AG08396 (cell line): ENCODE measurements around the gene PALLD.
A peak's percentile ranks its signal among the peaks of the same experiment; 100 is the strongest.

Experiments
- DNase-seq: peaks from one replicate; pipeline ENCODE4 v3.0.0; 2012; ENCODE audit warnings: low spot score, mixed read lengths

The PALLD gene

DNA sequence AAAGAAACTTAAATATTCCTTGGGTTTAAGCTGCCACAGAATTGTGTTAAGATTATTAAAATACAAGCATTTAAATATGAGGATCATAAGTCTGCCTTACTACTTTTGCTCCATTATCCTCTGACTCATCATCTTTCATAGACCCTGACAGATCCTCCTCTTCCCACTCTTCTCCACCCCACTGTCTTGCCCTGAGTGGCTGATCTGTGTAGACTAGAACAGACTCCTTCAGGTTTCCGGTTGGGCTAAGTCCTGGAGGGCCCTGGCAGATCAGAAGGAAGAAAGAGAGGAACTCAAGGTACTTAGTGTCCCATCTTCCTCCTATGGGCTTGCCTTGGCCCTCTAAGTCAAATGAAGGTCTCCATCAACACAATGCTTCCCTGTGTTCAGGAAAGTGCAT lies 30.7 kb downstream of the PALLD start:
- DNase-seq = no peak

DNA sequence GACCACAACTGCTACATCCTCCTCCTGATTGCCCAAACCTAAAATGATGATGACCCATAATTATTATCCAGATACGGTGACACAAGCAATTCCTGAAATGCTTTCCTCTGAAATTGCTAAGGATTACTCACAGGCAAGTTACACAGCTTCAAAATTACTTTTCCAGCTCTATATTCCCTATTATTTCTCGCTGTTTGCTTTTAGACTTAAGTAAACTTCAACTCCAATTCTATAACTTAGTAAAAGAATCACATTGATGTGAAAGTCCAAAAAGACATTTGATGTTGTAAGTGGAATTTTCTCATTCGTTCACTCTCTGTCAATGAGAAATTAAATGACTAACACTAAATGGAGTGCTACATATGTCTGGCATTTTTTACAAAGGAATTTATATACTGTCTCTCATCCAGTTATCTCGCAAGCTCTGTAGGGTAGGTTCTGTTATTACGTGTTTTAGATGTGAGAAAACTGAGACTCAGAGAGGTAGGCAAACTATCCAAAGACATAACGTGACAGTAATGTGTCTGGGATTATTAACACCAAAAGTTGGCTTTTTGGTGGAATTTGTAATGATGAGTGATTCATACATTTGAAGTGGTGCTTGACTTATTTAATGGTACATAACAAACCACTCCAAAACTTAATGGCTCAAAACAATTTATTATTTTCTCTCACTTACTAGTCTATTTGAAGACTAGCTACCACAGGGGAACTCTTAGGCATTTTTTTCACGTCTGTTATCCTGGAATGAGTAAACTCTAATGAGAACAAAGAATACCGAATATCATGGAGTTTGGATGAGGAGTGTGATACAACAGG lies 31.5 kb downstream of the PALLD start:
- DNase-seq = no peak

DNA sequence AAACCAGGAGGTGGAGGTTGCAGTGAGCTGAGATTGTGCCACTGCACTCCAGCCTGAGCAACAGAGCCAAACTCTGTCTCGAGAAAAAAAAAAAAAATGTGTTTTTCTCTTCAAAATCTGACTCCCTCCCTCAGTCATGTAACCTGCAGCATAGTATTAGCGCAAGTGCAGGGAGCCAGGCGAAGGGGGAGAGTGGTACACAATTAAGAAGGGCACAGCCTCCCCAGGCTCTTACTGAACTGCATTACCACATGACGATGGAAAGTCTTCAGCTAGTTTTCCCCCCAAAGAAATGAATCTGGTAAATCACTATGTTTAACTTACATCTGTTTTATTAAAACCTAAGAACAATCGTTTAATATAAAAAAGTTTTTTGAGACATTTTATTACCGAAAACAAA lies 32.4 kb downstream of the PALLD start:
- DNase-seq = no peak

DNA sequence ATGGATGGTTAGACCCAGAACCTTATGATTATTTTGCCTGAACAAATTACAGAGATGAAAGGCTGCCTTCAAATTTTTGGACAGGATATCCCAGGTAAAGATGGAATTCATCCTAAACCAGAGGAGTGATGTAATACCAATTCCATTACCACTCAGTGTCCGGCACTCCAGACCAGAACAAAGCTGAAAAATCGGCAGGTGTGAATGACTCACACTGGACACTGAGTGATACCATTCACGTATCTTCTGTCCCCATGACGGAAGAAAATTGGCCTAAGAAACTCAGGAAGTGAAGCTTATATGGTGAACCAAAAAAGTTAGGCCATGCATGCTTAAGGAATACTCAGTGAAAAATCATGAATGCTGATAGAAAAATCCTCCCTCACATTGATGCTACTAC lies 34.5 kb downstream of the PALLD start:
- no peak for DNase-seq

DNA sequence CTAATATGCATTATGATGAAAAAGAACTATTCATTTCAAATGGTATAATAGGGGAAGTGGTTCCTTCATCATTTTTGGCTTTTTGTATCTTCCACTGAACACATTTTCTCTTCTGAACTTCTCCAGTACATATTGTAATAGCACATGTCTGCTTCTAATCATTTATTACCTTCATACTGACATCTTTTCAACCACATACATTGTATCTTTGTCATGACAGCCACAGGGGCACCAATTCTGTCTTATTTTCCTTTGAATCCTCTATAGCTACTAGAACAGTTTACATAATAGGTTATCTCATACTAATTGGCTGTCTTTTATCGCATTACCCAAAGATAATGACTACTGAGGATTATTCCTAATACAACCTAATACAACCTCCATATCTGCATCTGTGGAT lies 37.7 kb downstream of the PALLD start:
- no peak for DNase-seq

DNA sequence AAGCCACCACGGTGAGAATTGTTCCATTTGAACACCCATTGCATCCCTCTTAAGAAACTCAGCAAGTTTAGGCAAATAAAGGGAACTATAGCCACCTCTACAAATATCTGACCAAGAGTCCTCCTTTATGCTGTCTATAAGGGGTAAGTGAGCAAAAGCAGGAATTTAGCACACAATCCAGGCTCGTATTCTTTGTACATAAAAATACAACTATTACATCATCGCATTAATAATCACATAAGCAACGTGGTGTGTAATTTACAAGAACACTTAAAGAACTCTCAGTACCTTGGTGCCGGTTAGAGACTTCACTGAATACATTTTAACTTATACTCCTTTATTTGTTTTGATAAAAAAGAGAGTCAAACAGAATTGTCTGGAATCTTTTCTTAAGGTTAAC lies 38.8 kb downstream of the PALLD start:
- no peak for DNase-seq

DNA sequence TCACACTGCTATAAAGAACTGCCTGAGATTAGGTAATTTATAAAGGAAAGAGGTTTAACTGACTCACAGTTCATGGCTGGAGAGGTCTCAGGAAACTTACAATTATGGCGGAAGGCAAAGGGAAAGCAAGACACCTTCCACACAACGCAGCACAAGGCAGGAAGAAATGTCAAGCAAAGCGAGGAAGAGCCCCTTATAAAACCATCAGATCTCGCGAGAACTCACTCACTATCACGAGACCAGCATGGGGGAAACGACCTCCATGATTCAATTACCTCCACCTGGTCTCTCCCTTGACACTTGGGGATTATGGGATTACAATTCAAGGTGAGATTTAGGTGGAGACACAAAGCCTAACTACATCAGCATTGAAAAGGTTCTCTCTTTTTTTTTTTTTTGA lies 39.6 kb downstream of the PALLD start:
- no peak for DNase-seq

DNA sequence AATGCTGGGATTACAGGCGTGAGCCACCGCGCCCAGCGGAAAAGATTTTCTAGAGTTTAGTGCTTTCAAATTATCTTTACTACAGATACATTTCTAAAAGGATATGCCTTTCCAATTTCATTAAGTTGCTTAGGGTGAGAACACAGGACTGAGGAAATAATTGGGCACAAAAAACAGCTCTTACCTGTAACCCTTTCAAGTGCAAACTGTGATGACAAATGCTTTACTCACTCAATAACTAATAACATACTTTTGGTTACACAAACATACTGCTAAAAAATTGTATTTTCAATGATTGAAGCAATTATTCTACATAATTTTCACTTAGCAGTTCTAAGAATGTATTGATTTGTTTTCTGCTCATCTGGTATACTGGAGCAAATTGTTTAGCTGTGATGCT lies 40.2 kb downstream of the PALLD start:
- no peak for DNase-seq

DNA sequence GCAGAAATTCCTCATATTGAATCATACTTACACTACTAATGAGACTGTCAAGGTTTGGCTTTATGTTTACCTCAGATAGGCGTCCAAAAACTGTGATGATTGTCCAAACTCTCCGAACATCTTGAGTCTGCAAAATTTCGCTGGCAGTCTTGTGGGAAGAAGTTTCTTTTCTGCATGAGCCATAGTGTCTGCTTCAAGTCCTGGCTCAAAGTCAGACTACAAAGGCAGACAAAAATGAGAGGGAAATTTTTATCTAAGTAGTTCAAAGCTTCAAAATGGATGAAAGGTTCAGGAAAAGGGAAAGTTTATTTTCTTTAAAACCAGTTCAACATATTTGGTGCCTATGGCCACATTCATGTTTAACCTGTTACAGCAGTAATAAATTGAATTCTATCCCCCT lies 40.7 kb downstream of the PALLD start:
- DNase-seq = no peak

DNA sequence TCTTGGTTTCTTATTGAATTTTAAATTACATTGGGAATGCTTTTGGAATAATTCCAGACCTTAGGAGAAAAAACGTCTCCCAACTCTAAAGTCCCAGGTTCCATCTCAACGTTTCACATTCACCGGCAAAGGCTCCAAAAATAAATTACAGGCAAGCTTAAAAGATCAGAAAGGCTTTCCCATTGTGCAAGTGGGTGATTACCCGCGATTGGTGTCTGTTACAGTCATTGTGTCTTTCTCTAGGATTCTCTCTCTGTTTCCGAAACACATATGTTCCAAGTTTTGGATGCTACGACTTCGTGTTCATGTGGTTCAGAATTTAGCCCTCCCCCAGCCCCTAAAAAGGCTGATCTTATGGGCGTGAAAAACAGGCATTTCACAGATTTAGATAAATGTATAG lies 41.8 kb downstream of the PALLD start:
- no peak for DNase-seq

DNA sequence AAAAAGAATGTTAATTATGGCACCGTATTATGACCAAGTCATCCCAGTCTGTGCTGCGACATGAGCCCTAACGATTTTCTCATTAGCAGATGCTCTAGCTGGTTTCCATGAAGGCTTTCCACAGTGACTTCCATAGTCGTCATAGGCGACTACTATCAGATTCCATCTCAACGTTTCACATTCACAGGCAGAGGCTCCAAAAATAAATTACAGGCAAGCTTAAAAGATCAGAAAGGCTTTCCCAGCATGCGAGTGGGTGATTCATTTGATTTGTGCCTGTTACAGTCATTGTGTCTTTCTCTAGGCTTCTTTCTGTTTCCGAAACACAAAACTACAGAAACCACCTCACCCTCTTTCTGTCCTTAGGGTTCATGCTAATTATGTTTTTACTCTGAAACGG lies 43.2 kb downstream of the PALLD start:
- no peak for DNase-seq

DNA sequence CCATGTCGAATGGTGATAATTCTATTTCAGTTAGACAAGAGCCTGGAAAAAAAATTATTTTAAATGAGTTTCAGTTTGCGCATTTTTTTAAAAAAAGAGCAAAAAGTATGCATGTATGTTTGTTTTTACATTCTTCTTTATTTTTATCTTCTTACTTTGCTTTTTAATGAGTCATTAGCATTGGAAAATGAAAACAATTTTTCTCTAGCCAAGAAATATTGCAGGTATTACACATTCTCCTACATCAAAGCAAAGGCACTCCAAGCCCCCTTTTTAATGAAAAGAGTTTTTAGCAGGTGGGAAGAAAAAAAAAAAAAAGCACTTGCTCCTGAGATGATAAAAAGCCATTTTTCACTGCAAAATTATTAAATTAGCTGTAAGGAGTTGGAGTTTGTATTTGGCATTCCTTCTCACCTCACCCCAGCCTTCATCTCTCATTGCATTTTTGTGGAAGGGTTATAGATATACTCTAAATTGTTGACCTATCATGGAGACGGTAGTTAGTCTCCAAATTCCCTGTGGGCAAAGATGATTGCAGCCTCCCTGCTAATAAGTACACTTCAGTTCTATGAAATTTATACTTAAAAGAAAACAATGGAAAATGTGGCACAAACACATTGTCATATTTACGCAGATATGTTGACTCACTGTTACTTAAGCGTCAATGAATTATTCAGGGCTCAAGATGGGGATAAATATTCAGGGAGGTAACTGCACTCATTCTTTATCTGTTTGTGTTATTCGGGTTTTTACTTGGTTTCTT lies 43.8 kb downstream of the PALLD start:
- no peak for DNase-seq

DNA sequence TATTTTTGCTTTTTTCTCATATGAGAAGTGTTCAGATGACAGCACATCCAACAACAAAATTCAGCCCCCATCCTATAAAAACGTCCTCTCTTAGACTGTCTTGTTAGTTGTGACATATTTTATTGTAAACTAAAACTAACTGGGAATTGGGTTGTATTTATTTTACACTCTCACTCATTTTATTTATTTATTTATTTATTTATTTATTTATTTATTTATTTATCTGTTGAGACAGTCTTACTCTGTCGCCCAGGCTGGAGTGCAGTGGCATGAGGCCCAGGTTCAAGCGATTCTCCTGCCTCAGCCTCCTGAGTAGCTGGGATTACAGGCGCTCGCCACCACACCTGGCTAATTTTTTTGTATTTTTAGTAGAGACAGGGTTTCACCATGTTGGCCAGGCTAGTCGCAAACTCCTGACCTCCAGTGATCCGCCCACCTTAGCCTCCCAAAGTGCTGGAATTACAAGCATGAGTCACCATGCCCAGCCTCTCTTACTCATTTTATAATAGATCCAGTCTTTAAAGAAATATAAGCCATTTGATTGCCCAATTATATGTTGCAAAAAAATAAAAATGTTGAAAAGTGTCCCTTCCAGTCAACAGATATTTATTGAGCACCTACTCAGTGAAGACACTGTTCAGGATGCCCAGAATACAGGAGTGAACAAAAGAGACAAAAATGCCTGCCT lies 44.6 kb downstream of the PALLD start:
- no peak for DNase-seq

DNA sequence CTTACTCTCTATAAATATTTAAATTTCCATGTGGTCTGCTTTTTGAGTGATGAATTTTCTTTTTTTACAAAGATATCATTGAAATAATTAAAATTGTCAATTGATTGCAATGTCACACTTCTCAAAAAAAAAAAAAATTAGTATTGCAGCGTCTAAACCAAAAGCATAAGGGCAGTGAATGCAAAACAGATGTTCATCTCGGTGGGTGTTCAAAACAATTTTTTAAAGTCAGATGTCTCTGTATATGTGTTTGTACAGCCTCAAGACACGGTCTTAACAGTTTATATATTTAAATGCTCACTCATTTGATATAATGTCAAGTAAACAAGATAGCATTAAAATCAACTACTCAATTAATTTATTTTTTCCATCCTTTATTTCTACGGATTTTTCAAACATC lies 52.3 kb downstream of the PALLD start:
- no peak for DNase-seq

DNA sequence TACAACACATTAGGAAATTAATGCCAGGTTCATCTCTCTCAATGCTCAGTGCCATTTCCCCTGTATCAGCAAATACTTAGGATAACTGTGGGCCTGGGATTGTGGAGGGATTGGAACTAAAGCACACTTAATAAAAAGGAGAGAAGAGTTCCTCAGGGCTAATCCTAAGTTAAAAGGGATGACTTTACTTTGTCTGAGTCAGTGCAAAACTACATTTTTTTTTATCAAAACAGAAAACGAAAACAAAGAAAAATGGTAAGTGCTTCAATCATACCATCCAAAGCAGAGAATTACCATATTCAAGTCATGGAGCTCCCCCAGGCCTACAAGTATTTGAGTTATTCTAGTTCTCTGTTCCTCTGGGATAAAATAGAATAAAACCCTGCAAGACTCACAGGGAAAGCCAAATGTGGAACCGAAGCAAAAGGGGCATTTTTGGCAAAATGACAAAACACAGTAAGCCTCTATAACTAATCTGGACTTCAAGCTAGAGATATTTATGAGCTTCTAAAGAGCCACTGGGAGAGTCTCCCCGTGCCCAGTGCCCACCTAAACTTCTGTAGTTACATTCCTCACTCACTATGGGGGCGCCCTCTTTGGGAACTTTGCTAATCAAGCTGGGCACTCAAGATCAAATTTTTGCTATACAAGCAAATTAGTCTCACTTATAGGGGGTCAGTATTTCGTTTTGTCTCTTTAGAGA lies 53.4 kb downstream of the PALLD start:
- no peak for DNase-seq

DNA sequence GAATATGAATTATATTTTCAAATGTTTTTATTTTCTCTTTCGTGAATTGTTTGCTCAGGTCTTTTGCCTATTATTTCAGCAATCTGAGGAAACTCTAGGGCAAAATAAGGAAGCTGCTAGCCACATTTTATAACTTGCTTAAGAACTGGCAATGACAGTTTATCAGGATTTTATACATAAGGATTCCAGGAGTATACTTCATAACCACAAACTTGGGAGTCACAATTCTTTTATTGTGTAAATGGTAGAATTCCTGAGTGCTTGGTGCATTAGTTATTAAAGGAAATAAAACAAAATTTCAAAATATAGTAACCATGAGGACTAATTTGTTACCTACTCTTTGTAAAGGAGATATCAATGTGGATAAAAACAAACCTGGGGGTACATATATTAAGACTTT lies 54.4 kb downstream of the PALLD start:
- DNase-seq = peak; percentile 40

DNA sequence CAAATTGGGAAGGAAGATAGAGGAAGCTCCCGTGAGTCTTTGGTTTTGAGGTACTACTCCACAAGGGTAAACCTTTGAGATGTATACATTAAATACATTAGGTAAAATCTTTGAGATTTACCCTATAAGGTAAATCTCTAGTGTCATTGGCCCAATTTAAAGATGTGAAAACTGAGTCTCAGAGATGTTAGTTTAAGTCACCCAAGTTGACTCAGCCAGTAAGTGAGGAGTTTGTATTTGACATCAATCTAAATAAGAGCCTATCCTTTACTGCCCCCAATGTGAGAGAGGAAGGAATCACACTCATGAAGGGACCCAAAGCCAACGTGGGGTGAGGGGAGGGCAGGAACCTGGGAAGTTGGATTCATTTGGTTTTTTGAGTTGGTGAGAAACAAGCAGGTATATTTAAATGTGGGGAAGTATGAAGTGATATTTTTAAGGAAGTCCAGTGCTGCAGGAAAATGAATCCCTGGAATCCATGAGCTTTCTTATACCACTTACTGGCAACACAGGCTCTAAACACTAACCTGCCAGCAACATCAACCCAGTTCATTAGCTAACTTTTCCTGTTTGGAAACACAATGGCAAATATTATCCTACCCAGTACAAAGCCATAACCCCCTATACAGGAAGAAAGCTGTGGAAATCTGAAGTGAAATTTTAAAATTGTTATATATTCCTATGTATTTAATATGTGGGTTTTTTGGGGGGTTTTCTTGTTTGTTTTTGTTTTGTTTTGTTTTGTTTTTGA lies 55.3 kb downstream of the PALLD start:
- no peak for DNase-seq

DNA sequence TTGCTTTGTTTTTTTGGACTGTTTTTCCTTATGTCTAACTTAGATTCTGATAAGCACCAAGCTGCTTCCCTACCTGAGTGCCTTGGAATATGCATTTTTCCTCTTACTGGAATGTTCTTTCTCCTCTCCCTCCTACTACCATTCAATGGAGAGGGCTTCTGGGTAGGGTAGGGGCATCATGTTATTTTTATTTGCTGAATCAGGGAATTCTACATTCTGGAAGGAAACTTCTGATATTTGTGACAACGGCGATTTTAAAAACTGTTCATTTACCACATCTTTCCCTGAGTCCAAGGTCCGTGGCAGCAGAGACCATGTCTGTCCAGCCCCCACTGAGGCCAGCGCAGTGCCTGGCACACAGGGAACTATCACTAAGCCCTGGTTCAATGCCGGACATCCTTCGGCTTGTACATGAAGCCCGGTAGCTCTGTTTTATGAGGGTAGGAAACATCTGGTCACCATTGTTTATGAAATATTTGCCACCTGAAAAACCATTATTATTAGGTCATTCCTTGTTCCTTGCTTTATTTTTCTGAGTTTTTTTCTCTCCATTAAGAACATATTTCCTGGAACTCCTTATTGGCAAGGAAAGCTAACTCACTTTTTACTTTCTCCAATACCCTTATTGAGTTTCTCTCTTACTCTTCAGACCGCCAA lies 57.0 kb downstream of the PALLD start:
- no peak for DNase-seq

DNA sequence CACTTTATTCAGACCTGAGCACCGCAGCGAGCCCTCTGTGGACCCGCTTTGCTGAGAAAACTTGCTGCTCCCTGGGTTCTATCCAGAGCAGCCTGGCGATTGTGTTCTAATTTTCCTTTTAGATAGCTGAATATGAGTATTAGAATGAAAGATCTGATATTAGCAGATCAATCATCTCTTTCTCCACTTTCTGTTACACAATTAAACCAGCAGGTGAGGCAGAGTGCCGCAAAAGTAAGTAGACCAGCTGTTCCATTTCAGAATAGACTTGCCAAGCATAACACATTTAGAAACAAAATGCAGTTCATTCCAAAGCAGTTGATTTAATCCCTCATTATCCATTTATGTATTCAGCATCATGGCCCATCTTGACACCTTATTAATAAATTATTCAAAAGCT lies 58.6 kb downstream of the PALLD start:
- DNase-seq = no peak

DNA sequence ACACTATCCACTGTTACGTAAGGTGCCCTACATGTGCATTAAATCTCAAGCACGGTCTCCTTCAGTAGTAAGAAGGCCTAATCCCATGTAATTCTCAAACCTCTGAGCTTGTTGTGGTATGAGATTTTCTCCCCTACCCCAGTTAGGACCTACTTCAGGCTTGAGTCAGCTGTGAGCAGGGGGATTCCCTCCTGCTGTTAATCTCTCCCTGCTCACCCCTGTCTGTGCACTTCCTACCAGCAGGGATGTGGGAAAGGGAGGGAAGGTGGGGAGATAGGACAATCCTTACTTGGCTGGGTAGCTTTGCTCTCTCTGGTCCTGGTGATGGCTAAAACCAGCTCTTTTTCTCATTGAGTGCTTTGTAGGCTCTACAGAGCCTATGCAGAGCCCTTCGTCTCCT lies 60.8 kb downstream of the PALLD start:
- no peak for DNase-seq

DNA sequence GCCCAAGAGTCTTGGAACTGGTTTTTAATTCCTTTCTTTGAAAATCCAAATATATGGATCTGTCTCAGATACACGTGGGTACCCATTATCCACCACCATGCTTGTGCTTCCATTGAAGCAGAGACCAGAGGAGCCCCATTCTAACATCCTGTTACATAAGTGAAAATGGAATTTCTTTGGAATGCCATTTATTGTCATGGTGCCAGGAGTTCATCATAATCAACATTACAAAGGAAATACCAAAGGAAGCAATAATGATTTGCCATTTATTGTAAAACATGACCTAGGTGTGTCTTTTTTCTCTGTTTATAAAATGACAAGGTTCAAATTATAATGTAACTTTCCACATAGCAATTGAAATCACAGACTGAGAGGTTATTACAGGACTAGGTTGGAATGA lies 61.7 kb downstream of the PALLD start:
- no peak for DNase-seq
